MM.1S (cell line): ENCODE measurements around the gene GSC.

Experiments
- DNase-seq: peaks from one replicate; pipeline ENCODE4 v3.0.0-alpha.2; 2015
- H2AFZ ChIP-seq: fragments of 300-600 bp; sonication (generic); 2 replicates; pipeline ENCODE4 v1.6.0; 2016; ENCODE audit warnings: antibody characterized with exemption, low read length
- H3F3A ChIP-seq: fragments of 300-600 bp; sonication (generic); 2 replicates; pipeline ENCODE4 v1.6.1; 2016; ENCODE audit warnings: mild to moderate bottlenecking, antibody characterized with exemption, low read length, moderate library complexity, mixed read lengths; ENCODE audit not compliant: insufficient read depth
- H3K27ac ChIP-seq: fragments of 300-600 bp; sonication (generic); 2 replicates; pipeline ENCODE4 v1.5.1; 2016; ENCODE audit warnings: mild to moderate bottlenecking, low read length
- H3K27me3 ChIP-seq: fragments of 300-600 bp; sonication (generic); replicated peaks from 2 replicates; pipeline ENCODE4 v1.6.0; 2016; ENCODE audit warnings: low read length; ENCODE audit not compliant: insufficient read depth
- H3K36me3 ChIP-seq: fragments of 300-600 bp; sonication (generic); replicated peaks from 2 replicates; pipeline ENCODE4 v1.6.1; 2016; ENCODE audit warnings: mild to moderate bottlenecking, low read length, mixed read lengths; ENCODE audit not compliant: insufficient read depth
- H3K4me1 ChIP-seq: fragments of 300-600 bp; sonication (generic); 2 replicates; pipeline ENCODE4 v1.6.1; 2016; ENCODE audit warnings: low read length, mixed read lengths
- H3K4me2 ChIP-seq: fragments of 300-600 bp; sonication (generic); 2 replicates; pipeline ENCODE4 v1.6.0; 2016; ENCODE audit warnings: low read depth, low read length
- H3K4me3 ChIP-seq: fragments of 300-600 bp; sonication (generic); 2 replicates; pipeline ENCODE4 v1.5.1; 2016; ENCODE audit warnings: low read length, mixed read lengths
- H3K79me2 ChIP-seq: fragments of 300-600 bp; sonication (generic); 2 replicates; pipeline ENCODE4 v1.6.1; 2016; ENCODE audit warnings: mixed run types, low read length, mixed read lengths
- H3K9ac ChIP-seq: fragments of 300-600 bp; sonication (generic); 2 replicates; pipeline ENCODE4 v1.6.1; 2016; ENCODE audit warnings: low read length, mixed read lengths
- H3K9me2 ChIP-seq: fragments of 300-600 bp; sonication (generic); replicated peaks from 2 replicates; pipeline ENCODE4 v1.6.1; 2016; ENCODE audit warnings: mild to moderate bottlenecking, low read length, mixed read lengths; ENCODE audit not compliant: insufficient read depth
- H3K9me3 ChIP-seq: fragments of 300-600 bp; sonication (generic); replicated peaks from 2 replicates; pipeline ENCODE4 v1.6.1; 2016; ENCODE audit warnings: mild to moderate bottlenecking, low read length, mixed read lengths; ENCODE audit not compliant: insufficient read depth
- H4K20me1 ChIP-seq: fragments of 300-600 bp; sonication (generic); 2 replicates; pipeline ENCODE4 v1.6.1; 2016; ENCODE audit warnings: mild to moderate bottlenecking, low read length, moderate library complexity, mixed read lengths; ENCODE audit not compliant: insufficient read depth
- EZH2 ChIP-seq: fragments of 300-600 bp; sonication (generic); optimal IDR thresholded peaks from 2 replicates; pipeline ENCODE3; 2017; ENCODE audit warnings: low read depth, mild to moderate bottlenecking, antibody characterized with exemption, low read length, mixed read lengths
- EZH2phosphoT487 ChIP-seq: fragments of 300-600 bp; sonication (generic); IDR thresholded peaks from 2 replicates; pipeline ENCODE4 v1.6.1; 2018; ENCODE audit warnings: antibody characterized with exemption, low read length
- TF ChIP-seq, protein P1 (sequence below): fragments of 300-600 bp; sonication (generic); IDR thresholded peaks from 2 replicates; pipeline ENCODE4 v1.5.1; 2016; ENCODE audit warnings: antibody characterized with exemption, low read length, mixed read lengths

Gene GSC

DNA sequence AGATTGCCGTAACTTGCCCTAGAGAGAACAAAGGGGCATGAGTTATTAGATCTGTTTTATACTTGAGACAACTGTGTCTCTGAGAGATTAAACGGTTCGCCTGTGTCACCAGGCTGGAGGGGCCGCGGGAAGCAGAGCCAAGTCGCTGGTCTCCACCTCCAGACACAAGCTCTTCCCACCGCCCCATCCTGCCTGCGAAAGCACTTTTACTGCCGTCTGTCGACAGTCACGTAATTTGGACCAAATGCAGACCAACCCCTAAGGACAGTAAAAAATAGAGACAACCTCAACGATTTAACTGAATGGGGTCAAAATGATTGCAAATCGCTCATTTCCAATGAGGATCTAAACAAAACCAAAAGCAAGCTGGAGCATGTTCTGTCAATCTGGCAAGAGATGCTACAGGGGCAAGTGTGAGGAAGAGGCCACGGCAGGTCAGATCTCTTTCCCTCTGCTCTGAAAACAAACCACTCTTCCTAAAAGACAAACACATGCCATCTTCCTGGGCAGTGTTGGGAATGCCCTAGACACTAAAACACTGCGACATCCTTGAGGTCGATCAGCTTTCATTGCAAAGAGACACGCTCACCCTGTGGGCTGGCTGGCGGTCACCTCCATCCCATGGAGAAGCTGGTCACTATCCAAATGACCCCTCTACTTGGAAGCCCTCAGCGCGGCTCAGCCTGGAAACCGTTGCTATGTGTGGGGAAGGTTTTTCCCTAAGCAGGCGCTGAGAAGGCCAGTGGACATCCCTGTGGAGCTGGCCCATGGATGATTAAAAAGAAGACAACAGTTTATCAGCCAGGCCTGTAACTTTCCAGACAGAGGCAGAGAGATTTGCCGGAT, 17.1 kb downstream of the GSC start:
- no peak for DNase-seq
- Histone ChIP-seq H3K27ac (no peak overlapping the region), H3K27me3 (no peaks in the 10 kb centered on the region), H3K9me3 (no peaks in the 10 kb centered on the region), H3K4me3 (no peak overlapping the region), H3F3A (no peaks in the 10 kb centered on the region), H2AFZ (no peak overlapping the region), H3K9me2 (no peaks in the 10 kb centered on the region), H3K9ac (no peak overlapping the region), H3K4me2 (no peak overlapping the region), H3K4me1 (no peaks in the 10 kb centered on the region), H3K36me3 (no peaks in the 10 kb centered on the region), H3K79me2 (no peaks in the 10 kb centered on the region), H4K20me1 (no peaks in the 10 kb centered on the region)
- TF ChIP-seq EZH2phosphoT487 (no peak), EZH2 (no peak)
- TF ChIP-seq, protein P1, sequence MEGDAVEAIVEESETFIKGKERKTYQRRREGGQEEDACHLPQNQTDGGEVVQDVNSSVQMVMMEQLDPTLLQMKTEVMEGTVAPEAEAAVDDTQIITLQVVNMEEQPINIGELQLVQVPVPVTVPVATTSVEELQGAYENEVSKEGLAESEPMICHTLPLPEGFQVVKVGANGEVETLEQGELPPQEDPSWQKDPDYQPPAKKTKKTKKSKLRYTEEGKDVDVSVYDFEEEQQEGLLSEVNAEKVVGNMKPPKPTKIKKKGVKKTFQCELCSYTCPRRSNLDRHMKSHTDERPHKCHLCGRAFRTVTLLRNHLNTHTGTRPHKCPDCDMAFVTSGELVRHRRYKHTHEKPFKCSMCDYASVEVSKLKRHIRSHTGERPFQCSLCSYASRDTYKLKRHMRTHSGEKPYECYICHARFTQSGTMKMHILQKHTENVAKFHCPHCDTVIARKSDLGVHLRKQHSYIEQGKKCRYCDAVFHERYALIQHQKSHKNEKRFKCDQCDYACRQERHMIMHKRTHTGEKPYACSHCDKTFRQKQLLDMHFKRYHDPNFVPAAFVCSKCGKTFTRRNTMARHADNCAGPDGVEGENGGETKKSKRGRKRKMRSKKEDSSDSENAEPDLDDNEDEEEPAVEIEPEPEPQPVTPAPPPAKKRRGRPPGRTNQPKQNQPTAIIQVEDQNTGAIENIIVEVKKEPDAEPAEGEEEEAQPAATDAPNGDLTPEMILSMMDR = no peak

DNA sequence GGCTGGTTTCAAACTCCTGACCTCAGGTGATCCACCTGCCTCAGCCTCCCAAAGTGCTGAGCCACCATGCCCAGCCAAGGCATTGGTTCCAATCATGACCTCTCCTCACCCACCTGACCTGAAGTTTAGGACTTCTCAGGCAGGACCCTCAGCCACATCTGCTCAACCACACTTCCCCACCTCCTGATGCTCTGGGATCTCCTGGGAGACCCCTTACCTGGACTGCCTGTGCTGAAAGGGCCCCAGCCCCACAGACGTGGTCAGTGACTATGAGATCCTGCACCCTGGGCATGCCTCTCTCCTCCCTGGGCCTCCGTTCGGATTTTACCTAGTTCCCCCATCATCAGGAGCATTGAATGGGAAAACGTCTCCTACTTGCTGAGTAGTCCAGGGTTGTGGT, 18.0 kb downstream of the GSC start:
- H3K79me2 ChIP-seq = no peaks in the 10 kb centered on the region
- no peak overlapping the region for H3K4me3 ChIP-seq

GRCh38 chr14:94751321-94751720, 18.6 kb downstream of the GSC start:
- TF ChIP-seq EZH2 (no peak), EZH2phosphoT487 (no peak)
- TF ChIP-seq, protein P1 = no peak
- Histone ChIP-seq H3K4me2 (no peak overlapping the region), H3K27ac (no peak overlapping the region), H3K4me3 (no peak overlapping the region), H3K36me3 (no peaks in the 10 kb centered on the region), H3K9me3 (no peaks in the 10 kb centered on the region), H3K9me2 (no peaks in the 10 kb centered on the region), H3F3A (no peaks in the 10 kb centered on the region), H3K4me1 (no peaks in the 10 kb centered on the region), H3K27me3 (no peaks in the 10 kb centered on the region), H3K79me2 (no peaks in the 10 kb centered on the region), H4K20me1 (no peaks in the 10 kb centered on the region), H2AFZ (no peak overlapping the region), H3K9ac (no peak overlapping the region)
- no peak for DNase-seq

More for the DNA sequence above, 18.0 kb downstream of the GSC start:
- no peaks in the 10 kb centered on the region for H4K20me1 ChIP-seq
- H3K27ac ChIP-seq = no peak overlapping the region
- H3K4me2 ChIP-seq = no peak overlapping the region
- no peak overlapping the region for H2AFZ ChIP-seq
- no peaks in the 10 kb centered on the region for H3F3A ChIP-seq
- no peaks in the 10 kb centered on the region for H3K4me1 ChIP-seq
- no peaks in the 10 kb centered on the region for H3K36me3 ChIP-seq
- no peak for TF ChIP-seq EZH2
- no peak for TF ChIP-seq EZH2phosphoT487
- TF ChIP-seq, protein P1 = no peak
- no peaks in the 10 kb centered on the region for H3K9me2 ChIP-seq
- no peaks in the 10 kb centered on the region for H3K9me3 ChIP-seq
- H3K27me3 ChIP-seq = no peaks in the 10 kb centered on the region
- DNase-seq = no peak
- no peak overlapping the region for H3K9ac ChIP-seq
